ENCODE data around the gene THSD4.

The THSD4 gene

DNA sequence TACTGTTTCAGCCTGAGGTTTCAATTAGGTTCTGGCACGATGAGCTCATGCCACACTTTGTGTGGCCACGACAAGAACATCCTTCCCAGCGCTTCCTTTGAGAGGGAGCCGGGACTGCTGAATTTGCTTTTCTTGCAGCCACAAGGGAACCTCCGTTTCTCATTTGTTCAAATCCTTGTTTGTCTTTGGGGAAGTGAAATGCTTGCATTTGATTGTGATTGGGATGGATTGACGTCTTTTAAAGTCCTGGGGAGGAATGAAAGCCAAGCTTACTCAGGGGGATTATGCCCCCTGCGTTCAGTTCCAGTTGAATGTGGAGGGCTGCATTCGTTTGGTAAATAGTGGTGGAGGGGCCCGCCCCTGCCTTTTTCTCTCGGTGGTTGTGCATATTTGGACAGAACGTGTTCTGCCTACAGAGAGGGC is 277.6 kb downstream of the THSD4 start:
- no peaks in the 10 kb centered on the region for H3K9me3 ChIP-seq (ENCODE audit: control insufficient read depth, insufficient read depth, low read length)
- no peaks in the 10 kb centered on the region for H3F3A ChIP-seq (ENCODE audit: control insufficient read depth, insufficient read depth)
- H4K20me1 ChIP-seq (ENCODE audit: control insufficient read depth, insufficient read depth, low read depth, low read length) = no peaks in the 10 kb centered on the region
- peaks cover 6% of the 10 kb centered on the region; the same call in 1 of the 2 replicates for H3K27me3 ChIP-seq (ENCODE audit: control insufficient read depth, low read length)
- H3K4me1 ChIP-seq (ENCODE audit: control insufficient read depth, low read length) = no peaks in the 10 kb centered on the region
- no peaks in the 10 kb centered on the region for H3K36me3 ChIP-seq (ENCODE audit: control insufficient read depth, low read length)
- H3K9me2 ChIP-seq (replicated peaks; ENCODE audit: control insufficient read depth, low read length) = no peaks in the 10 kb centered on the region
- H3K4me2 ChIP-seq (ENCODE audit: low read length) = no peak overlapping the region
- no peak overlapping the region for H3K27ac ChIP-seq (ENCODE audit: low read depth, low read length)
- H3K79me2 ChIP-seq (ENCODE audit: control insufficient read depth, low read length) = no peaks in the 10 kb centered on the region
- H3K4me3 ChIP-seq (ENCODE audit: low read length) = no peak overlapping the region
- TF ChIP-seq EZH2phosphoT487 (IDR thresholded peaks at IDR 0.05; ENCODE audit: borderline replicate concordance, low read length) = no peak
- TF ChIP-seq, protein P1, sequence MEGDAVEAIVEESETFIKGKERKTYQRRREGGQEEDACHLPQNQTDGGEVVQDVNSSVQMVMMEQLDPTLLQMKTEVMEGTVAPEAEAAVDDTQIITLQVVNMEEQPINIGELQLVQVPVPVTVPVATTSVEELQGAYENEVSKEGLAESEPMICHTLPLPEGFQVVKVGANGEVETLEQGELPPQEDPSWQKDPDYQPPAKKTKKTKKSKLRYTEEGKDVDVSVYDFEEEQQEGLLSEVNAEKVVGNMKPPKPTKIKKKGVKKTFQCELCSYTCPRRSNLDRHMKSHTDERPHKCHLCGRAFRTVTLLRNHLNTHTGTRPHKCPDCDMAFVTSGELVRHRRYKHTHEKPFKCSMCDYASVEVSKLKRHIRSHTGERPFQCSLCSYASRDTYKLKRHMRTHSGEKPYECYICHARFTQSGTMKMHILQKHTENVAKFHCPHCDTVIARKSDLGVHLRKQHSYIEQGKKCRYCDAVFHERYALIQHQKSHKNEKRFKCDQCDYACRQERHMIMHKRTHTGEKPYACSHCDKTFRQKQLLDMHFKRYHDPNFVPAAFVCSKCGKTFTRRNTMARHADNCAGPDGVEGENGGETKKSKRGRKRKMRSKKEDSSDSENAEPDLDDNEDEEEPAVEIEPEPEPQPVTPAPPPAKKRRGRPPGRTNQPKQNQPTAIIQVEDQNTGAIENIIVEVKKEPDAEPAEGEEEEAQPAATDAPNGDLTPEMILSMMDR (IDR thresholded peaks at IDR 0.05; ENCODE audit: low read depth, low read length, poor library complexity, severe bottlenecking) = no peak

DNA sequence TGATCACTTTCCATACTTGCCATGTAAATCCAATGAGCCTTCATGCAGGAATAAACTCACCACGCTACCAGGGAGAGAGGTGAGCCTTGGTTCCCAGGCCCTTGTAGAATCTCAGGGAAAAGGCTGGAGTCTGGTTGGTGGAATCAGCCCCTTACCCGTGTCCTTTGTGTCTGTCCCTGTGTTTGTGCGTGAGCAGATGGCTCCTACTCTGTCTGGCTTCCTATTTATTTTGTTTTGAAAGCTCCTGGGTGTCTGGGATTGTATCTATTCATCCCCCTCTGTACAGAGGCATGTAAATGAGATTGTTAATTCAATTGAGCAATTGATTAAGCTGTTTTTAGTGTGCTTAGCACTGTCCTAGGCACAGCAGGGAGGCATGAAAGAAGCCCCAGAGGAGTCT is 278.1 kb downstream of the THSD4 start:
- Histone ChIP-seq H3K27me3 (ENCODE audit: control insufficient read depth, low read length) (peaks cover 2% of the 10 kb centered on the region; the same call in 1 of the 2 replicates), H3K4me2 (ENCODE audit: low read length) (no peak overlapping the region), H3K4me3 (ENCODE audit: low read length) (no peak overlapping the region), H4K20me1 (ENCODE audit: control insufficient read depth, insufficient read depth, low read depth, low read length) (no peaks in the 10 kb centered on the region), H3K36me3 (ENCODE audit: control insufficient read depth, low read length) (no peaks in the 10 kb centered on the region), H3K9me3 (ENCODE audit: control insufficient read depth, insufficient read depth, low read length) (no peaks in the 10 kb centered on the region), H3K4me1 (ENCODE audit: control insufficient read depth, low read length) (no peaks in the 10 kb centered on the region), H3F3A (ENCODE audit: control insufficient read depth, insufficient read depth) (no peaks in the 10 kb centered on the region), H3K79me2 (ENCODE audit: control insufficient read depth, low read length) (no peaks in the 10 kb centered on the region), H3K9me2 (replicated peaks; ENCODE audit: control insufficient read depth, low read length) (no peaks in the 10 kb centered on the region), H3K27ac (ENCODE audit: low read depth, low read length) (no peak overlapping the region)
- TF ChIP-seq, protein P1 (IDR thresholded peaks at IDR 0.05; ENCODE audit: low read depth, low read length, poor library complexity, severe bottlenecking) = no peak
- TF ChIP-seq EZH2phosphoT487 (IDR thresholded peaks at IDR 0.05; ENCODE audit: borderline replicate concordance, low read length) = no peak

DNA sequence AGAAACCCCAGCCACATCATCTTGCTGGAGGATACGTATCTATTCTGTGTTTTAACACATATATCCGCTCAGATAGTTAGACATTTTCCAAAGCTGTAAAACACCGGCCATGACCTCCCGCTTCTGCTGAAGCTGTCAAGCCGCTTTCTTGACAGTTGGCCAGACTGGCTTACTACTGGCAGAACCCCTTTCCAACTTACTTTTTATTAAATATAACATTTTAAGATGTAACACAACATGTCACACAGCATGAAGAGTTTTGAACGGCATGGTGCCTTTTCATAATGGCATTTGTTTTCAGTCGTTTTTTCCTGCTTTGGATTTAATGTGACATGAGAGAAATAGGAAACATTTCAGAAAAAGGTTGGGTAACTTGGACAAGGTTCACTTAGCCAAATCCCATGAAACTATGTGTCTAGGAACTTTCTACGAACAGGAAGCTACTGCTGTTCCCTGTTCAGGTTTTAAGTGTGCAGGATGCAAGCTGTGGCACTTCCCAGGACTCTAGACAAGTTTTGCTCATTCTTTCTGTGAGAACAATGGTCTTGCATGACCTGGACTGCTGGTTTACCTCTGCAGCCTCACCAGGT is 281.4 kb downstream of the THSD4 start:
- Histone ChIP-seq H3F3A (ENCODE audit: control insufficient read depth, insufficient read depth) (no peaks in the 10 kb centered on the region), H4K20me1 (ENCODE audit: control insufficient read depth, insufficient read depth, low read depth, low read length) (no peaks in the 10 kb centered on the region), H3K79me2 (ENCODE audit: control insufficient read depth, low read length) (no peaks in the 10 kb centered on the region), H3K9me2 (replicated peaks; ENCODE audit: control insufficient read depth, low read length) (no peaks in the 10 kb centered on the region), H3K4me3 (ENCODE audit: low read length) (no peak overlapping the region), H3K4me1 (ENCODE audit: control insufficient read depth, low read length) (no peaks in the 10 kb centered on the region), H3K27ac (ENCODE audit: low read depth, low read length) (no peak overlapping the region), H3K4me2 (ENCODE audit: low read length) (no peak overlapping the region), H3K27me3 (ENCODE audit: control insufficient read depth, low read length) (peaks cover 2% of the 10 kb centered on the region; the same call in 1 of the 2 replicates), H3K9me3 (ENCODE audit: control insufficient read depth, insufficient read depth, low read length) (no peaks in the 10 kb centered on the region), H3K36me3 (ENCODE audit: control insufficient read depth, low read length) (no peaks in the 10 kb centered on the region)
- TF ChIP-seq EZH2phosphoT487 (IDR thresholded peaks at IDR 0.05; ENCODE audit: borderline replicate concordance, low read length) = no peak
- TF ChIP-seq, protein P1 (IDR thresholded peaks at IDR 0.05; ENCODE audit: low read depth, low read length, poor library complexity, severe bottlenecking) = no peak
